HG02840 (cell line): ENCODE results near the gene SETD6.
"Not testable (repeated sequence)": the region's sequence is repeated elsewhere in the genome, so short reads cannot be mapped to it uniquely, and the experiment has no call there.

Experiments used
- ATAC-seq: cut with Tn5 transposase; IDR thresholded peaks from one replicate; pipeline ENCODE4 v1.9.1; 2021; ENCODE audit warnings: mild to moderate bottlenecking, moderate library complexity, moderate number of reproducible peaks; ENCODE audit not compliant: unreplicated experiment, low FRiP score

SETD6 gene

DNA sequence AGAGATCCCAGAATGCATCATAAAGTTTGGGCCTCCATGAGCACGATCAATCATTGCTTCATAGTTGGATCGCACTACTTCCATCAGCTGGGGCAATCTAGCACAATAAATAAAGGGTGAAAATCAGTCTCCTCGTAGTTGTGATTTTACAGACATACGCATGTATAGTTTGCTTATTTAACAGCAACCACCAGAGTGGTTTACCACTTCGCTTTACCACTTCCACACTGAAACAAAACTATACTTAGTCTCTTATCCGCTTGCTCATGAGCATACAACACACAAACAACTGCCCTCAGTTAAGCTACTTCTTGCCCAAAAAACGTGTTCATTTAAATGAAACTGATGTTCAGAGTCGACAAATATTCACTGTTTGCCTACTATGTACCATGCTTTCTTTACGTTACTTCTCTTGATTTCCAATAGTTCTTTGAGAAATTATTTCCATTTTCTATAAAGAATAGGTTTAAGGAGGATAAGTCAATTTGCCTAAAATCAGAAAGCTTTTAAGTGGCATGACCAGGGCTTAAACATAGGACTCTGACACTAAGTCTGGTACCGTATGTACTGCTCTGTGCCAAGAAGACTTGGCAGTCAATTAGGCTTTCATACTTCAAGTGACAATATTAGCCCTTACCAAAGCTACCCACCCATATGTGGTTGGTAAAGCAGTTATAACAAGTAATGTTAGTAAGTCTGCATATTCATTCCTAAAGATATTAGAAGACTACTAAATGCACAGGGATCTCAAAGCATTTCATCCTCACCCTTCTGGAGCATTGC lies 22.0 kb downstream of the SETD6 start:
- no peak for ATAC-seq

DNA sequence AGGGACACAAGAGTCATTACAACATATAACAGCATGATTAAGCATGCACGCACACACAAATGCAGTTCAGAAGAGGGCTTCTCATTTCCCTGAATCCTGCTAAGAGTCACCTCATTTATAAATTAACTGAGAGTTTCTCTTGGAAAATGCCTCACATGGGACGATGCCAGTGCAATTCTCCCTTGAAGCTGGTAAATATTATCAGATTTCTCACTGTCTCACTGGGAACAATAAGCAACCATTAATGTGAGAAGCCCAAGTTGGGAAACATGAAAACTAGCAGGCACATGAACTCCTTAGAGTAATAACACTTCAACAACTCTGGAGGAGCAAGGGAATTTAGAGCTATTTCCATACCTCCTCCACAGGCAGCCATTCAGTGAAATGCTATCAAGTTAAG lies 26.4 kb downstream of the SETD6 start:
- ATAC-seq: no peak

DNA sequence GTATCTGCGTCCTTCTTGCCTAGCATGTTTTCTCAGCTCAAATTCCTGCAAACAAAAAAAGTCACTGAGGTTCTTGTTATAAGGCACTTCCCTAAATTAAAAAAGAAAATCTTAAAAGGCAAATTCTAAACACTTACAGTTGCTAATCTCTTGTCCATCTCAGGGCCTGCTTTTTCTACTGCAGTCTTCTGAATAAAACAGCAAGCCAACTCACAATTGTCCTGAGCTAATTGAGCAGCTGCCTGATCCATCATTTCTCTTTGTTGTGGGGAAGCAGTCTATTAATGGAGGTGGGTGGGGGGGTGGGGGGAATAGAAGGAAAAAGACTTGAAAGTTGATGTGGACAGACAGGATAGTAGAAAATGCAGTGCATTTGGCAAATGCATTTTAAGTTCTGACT lies 27.0 kb downstream of the SETD6 start:
- ATAC-seq: no peak

DNA sequence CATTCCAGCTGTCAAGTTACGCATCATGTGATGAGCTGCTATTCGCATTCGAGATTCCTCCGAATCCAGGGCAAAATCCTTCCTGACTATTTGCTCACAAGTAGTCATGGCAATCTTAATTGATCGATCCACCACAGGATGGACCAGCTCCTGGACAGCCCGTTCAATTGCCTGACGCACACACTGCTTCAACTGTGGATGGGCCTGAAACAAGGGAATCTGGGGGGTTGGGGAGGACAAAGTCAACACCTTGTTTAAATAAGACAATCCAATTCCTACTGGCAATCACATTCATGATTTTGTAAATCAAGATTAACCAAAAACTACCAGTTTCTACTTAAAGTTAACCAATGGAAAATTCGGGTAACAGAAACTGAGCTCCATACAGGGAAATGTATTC lies 28.4 kb downstream of the SETD6 start:
- ATAC-seq: no peak

DNA sequence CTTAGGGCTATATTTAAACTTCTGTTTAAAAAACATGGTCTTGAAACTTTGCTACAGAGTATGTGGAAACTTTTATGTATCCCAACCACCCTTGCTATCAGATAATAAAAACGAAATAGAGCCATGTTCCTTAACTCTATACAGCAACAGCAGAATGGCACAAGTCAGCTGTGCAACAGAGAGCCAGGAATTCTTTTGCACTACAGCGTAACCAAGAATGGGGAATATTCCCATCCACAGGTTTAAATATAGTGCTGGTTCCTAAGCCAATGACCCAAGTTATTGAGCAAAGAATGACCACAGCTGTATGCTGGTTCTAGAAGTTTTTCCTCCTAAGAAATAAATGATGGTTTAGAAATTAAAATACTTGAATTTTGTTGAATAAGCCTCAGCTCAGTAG lies 33.1 kb downstream of the SETD6 start:
- ATAC-seq: no peak

DNA sequence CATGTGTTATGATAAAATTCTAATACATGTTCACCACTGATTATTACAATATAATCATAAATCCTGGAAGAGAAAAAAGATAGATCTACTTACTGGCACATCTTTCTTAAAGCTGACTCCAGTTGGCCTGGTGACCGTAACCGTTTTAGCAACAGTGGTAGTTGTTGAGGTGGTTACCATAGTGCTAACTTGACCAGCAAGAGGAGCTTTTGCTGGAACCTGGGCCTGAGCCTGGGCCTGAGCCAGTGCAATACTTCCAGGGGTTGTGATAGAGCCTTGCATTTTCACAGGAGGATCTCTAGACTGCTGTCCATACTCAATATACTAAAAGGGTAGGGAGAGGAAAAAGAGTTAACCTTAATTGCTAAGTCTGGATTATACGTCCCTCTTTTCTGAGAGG lies 36.2 kb downstream of the SETD6 start:
- no peak for ATAC-seq

DNA sequence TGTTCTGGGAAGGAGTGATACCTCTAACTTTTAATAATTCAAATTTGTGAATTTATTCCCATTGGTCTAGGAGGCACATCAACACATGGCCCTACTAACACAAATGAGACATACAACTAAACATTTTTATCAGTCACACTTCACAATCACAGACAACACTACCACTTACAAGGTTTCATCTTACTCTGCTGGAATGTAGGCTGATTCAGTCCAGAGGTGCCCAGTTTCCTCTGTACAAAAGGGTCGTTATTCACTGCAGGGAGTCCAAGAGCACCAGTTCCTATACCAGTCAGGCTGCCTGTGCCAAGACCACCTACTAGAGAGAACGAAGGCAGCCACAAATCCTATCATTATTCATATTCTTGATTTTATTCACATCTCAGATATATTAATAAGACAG lies 41.4 kb downstream of the SETD6 start:
- ATAC-seq: no peak

DNA sequence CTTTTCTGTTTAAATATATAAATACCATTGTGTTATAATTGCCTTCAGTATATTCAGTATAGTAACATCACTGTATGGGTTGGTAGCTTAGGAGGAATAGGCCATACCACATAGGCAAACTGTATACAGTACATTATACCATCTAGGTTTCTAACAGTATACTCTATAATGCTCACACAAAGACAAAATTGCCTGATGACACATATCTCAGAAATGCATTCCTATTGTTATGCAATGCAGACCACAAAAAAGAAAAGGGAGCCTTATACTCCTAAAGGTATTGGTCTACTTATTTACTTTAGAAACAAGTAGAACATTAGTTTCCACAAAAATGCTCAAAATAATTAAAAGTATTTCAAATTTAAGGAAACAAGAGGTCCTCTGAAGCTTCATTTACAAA lies 47.9 kb downstream of the SETD6 start:
- ATAC-seq: no peak

DNA sequence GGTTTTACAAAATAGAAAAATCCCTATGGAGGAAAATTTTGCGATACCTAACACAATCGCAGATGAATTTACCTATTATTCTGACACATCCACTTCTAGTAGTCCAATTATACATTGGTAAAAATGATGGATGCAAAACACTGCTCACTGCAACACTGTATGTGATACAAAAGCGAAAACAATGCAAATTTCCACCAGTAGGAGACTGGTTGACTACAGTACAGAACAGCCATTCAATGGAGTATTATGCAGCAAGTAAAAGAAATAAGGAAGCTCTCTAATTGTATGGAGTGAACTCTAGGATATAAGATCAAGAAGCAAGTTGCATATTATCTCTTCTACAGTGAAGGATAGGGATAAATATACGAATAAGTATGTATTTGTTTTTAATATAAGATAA lies 48.5 kb downstream of the SETD6 start:
- no peak for ATAC-seq

DNA sequence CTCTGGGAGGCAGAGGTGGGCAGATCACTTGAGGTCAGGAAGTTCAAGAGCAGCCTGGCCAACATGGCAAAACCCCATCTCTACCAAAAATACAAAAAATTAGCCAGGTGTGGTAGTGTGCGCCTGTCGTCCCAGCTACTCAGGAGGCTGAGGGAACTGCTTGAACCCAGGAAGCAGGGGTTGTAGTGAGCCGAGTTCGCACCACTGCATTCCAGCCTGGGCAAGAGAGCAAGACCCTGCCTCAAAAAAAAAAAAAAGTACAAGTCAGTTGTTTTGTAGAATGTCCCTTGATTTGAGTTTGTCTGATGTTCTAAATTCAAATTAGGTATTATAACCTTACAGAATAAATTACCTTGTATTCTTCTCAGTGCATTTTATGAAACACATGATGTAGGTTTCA lies 50.4 kb downstream of the SETD6 start:
- ATAC-seq: not testable (repeated sequence)
